LNCaP clone FGC (cell line): ENCODE measurements around the gene NIPA2.

Experiments used
- DNase-seq: peaks from one replicate; pipeline ENCODE4 v3.0.0-alpha.2; 2011; ENCODE audit warnings: low read depth
- H3K4me3 ChIP-seq: 2 replicates; pipeline ENCODE4 v1.5.1; 2011; ENCODE audit warnings: mild to moderate bottlenecking, low read depth, low read length, control low read depth
- CTCF ChIP-seq: IDR thresholded peaks from 2 replicates; pipeline ENCODE4 v1.5.1; 2012; ENCODE audit warnings: mild to moderate bottlenecking; ENCODE audit not compliant: control insufficient read depth, insufficient read depth; ENCODE audit errors: extremely low read depth

NIPA2 gene

GRCh38 chr15:22895465-22896190, 57.2 kb downstream of the NIPA2 start:
- H3K4me3 ChIP-seq, result no peak overlapping the region
- no peak for TF ChIP-seq CTCF
- peak; percentile 23 for DNase-seq

DNA sequence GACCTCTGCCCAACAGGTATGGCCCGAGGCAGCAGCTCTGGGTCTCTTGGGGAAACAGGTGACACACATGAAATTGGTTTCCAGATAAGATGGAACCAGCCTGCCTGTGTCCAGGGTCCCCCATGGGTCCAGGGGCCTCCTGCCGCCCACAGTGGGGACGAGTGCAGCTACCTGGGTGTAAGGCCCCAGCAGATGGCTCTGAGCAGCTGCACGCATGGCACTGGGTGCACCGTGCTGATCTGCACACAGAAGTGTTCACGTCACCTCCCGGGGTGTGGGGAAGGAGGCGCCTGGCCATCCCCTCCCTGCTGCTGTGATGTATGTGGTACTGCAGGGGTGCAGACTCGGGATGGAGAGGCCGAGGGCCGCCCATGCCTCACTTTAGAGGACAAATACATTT, 63.6 kb downstream of the NIPA2 start:
- no peak for DNase-seq
- no peak overlapping the region for H3K4me3 ChIP-seq
- TF ChIP-seq CTCF, result no peak

DNA sequence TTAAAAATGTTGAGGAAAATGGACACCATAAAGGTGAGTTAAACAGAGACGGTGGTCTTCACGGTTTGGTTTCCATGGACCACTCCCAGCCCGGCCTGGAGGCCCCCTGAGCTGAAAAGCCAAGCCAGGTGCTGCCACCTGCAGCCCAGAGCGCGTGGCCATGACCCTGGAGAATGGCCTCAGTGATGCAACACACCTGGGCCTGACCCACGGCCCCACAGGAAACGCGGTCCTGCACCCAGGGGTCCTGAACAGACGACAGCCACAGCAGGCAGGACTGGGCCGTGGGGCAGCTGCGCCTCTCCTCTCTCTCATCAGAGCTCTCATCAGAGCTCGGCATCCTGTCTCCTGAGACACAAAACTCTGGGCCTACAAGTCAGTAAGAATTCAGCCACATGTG, 64.1 kb downstream of the NIPA2 start:
- DNase-seq, result no peak
- no peak overlapping the region for H3K4me3 ChIP-seq
- TF ChIP-seq CTCF, result no peak

DNA sequence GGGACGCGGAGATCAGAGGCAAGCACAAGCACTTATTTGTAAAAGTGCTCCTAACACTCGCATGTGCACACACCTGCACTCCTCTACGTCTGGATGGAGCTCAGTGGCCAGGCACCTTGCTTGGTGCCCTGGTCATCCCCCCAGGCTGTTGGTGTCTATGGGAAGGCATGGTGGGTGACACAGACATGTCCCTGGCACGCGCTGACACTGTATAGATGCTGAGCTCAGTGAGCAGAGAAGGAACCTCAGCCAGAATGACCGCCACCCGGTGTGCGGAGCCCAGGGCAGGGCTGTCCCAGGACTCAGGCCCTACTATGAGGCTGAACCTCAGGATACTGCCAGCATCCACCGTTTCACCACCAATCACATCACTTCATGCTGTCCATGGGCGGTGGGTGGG, 64.5 kb downstream of the NIPA2 start:
- no peak for DNase-seq
- no peak overlapping the region for H3K4me3 ChIP-seq
- no peak for TF ChIP-seq CTCF

DNA sequence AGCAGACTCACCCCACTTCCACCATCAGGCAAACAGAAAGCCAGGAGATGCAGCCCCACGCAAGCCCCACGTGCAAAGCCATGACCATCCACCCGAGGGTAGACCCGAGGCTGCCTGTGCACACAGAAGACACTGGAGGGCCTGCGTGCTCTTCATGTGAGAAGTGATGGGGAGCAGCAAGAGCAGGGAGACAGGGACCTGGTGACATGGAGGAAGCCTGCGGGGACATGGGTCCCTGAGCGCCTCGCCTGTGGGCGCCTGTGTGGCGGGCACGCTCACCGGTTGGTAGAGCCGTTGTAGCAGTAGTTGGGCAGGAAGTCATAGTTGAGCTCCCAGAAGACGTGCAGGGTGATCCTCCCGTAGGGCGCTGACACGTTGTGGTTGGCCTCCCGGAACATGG, 65.0 kb downstream of the NIPA2 start:
- no peak for TF ChIP-seq CTCF
- DNase-seq, result no peak
- H3K4me3 ChIP-seq, result no peak overlapping the region

DNA sequence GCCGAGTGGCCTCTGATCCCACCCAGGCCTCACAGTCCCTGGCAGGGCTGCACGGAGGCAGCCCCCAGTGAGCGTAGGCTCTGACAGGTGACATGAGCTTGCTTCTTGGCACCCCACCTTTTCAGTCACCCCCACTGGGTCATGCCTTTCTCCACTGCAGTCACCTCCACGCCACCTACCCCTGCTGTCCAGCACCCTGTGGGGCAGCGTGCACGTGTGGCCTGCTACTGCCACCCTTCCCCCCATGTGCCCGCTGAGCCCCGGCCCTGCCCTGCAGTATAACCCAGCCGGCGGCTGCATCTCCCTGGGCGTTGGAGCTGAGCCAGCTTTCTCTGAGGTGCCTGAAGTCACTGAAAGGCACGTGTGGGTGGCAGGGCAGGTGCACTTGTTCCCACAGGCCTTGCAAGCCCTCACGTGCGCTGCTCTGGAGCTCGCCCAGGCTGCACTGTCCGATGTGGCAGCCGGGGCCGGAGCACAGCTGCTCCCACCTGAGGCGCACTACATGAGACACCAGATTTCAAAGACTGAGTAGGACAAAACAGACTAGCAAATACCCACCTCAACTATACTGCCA, 65.6 kb downstream of the NIPA2 start:
- TF ChIP-seq CTCF, result no peak
- no peak for DNase-seq
- no peak overlapping the region for H3K4me3 ChIP-seq

GRCh38 chr15:22904736-22905135, 66.3 kb downstream of the NIPA2 start:
- no peak for TF ChIP-seq CTCF
- H3K4me3 ChIP-seq, result no peak overlapping the region
- DNase-seq, result no peak
